Measurements from ENCODE around the gene CD55. TPM values are rescaled to one million over a fixed set of nuclear protein-coding genes. Genes with fewer than 3 reads are reported as not detected.

Gene CD55
- polyA plus RNA-seq, 1 experiment, result 31.0 TPM

DNA sequence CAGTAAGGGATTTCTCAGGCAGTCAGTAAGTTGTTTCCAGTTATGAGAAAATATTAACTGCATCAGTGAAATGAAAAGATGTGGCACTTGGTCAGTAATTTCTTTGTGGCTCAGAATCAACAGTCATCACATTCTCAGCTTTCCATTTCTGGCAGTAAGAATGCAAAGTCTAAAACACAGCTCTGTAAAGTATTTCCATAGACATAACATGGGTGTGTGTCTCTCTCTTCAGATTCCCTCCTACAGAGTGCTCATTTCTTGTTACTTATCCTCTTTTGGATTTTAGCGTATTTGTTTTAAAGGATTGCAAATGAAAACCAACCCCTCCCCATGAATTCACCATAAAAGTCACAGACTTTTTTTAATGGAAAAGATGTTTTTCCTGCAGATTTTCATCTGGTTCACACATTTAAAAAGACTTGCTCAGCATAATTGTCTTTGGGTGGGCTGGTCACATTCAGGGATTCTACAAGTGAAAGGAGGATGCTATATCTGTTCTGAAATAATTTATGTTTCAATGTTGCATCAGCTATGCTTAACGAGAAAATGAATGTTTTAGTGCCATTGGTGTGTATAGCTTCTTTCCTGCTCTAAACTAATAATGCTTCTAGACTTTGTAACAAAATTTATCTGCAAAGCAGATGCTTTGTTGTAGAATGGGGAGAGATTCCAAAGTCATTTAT, 34.6 kb upstream of the CD55 start:
- H3K27me3 ChIP-seq (ENCODE audit: control insufficient read depth, insufficient read depth, low read length), result no peaks in the 10 kb centered on the region
- ChIA-PET POLR2A (no interaction called here), CTCF (interaction anchor here (0.6 kb wide), 1 partner anchor 23 kb away, joined by 3 read pairs; no protein-coding TSS in a partner anchor)
- TF ChIP-seq, protein P1, sequence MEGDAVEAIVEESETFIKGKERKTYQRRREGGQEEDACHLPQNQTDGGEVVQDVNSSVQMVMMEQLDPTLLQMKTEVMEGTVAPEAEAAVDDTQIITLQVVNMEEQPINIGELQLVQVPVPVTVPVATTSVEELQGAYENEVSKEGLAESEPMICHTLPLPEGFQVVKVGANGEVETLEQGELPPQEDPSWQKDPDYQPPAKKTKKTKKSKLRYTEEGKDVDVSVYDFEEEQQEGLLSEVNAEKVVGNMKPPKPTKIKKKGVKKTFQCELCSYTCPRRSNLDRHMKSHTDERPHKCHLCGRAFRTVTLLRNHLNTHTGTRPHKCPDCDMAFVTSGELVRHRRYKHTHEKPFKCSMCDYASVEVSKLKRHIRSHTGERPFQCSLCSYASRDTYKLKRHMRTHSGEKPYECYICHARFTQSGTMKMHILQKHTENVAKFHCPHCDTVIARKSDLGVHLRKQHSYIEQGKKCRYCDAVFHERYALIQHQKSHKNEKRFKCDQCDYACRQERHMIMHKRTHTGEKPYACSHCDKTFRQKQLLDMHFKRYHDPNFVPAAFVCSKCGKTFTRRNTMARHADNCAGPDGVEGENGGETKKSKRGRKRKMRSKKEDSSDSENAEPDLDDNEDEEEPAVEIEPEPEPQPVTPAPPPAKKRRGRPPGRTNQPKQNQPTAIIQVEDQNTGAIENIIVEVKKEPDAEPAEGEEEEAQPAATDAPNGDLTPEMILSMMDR (IDR thresholded peaks at IDR 0.05; ENCODE audit: insufficient read depth, low read depth, low read length), result no peak
- no peaks in the 10 kb centered on the region for H3K36me3 ChIP-seq (ENCODE audit: control insufficient read depth, insufficient read depth, low read length)
- DNase-seq (ENCODE audit: low read depth), result peak; percentile 12
- H3K4me3 ChIP-seq (ENCODE audit: low read depth, low read length), result no peak overlapping the region

DNA sequence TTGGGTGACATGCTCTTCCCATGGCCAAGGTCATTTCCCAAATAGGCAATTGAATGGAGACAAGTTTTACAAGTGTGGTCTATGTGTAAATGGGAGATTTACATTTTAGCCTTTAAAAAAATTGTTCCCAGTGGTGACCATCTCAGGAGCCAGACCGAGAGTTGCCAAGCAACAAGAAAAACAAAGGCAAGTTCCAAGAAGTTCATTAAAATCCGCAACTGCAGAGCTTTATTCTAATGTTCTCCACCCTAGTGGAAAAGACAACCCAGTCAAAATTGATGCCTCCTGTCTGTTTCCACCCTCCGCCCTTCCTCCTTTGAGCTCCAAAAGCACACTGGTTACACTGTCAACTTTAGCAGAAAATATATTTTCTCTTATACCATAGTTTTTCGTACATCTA, 33.2 kb upstream of the CD55 start:
- DNase-seq (ENCODE audit: low read depth), result no peak
- ChIA-PET POLR2A (no interaction called here), CTCF (interaction anchor here (0.7 to 1.4 kb wide), 2 partner anchors 10 to 124 kb away, joined by 3 read pairs; no protein-coding TSS in a partner anchor)
- TF ChIP-seq, protein P1 (IDR thresholded peaks at IDR 0.05; ENCODE audit: insufficient read depth, low read depth, low read length), result no peak
- Histone ChIP-seq H3K27me3 (ENCODE audit: control insufficient read depth, insufficient read depth, low read length) (no peaks in the 10 kb centered on the region), H3K36me3 (ENCODE audit: control insufficient read depth, insufficient read depth, low read length) (no peaks in the 10 kb centered on the region), H3K4me3 (ENCODE audit: low read depth, low read length) (no peak overlapping the region)

DNA sequence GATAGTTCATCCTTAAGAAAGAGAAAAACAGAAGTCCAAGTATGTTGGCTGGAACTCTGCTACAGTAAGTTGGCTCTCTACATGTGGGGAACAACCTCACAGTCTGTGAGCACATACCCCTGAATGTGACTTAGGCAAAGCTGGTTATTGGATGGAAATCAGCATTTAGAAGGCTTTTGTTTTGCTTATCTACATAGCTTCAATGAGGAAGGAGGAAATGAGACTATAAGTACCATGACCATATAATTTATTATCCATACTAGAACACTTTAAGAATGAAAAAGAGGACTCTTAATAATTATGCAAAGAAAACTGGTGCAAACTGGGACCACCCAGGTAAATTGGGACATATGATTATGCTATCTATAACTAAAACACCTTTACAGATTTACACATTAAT, 31.7 kb upstream of the CD55 start:
- TF ChIP-seq, protein P1 (IDR thresholded peaks at IDR 0.05; ENCODE audit: insufficient read depth, low read depth, low read length), result no peak
- no peak for DNase-seq (ENCODE audit: low read depth)
- Histone ChIP-seq H3K36me3 (ENCODE audit: control insufficient read depth, insufficient read depth, low read length) (no peaks in the 10 kb centered on the region), H3K27me3 (ENCODE audit: control insufficient read depth, insufficient read depth, low read length) (no peaks in the 10 kb centered on the region), H3K4me3 (ENCODE audit: low read depth, low read length) (no peak overlapping the region)
- POLR2A ChIA-PET, result no interaction called here
- CTCF ChIA-PET, result no interaction called here

DNA sequence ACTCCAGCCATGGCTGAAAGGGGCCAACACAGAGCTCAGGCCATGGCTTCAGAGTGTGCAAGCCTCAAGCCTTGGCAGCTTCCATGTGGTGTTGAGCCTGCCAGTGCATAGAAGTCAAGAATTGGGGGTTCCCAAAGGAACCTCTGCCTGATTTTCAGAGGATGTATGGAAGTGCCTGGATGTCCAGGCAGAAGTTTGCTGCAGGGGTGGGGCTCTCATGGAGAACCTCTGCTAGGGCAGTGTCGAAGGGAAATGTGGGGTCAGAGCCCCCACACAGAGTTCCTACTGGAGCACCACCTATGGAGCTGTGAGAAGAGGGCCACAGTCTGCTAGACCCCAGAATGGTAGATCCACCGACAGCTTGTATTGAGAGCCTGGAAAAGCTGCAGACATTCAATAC, 29.8 kb upstream of the CD55 start:
- ChIA-PET POLR2A (no interaction called here), CTCF (interaction anchor here (1.1 kb wide), 2 partner anchors 13 to 113 kb away, joined by 3 to 4 read pairs; no protein-coding TSS in a partner anchor)
- Histone ChIP-seq H3K36me3 (ENCODE audit: control insufficient read depth, insufficient read depth, low read length) (no peaks in the 10 kb centered on the region), H3K4me3 (ENCODE audit: low read depth, low read length) (no peak overlapping the region), H3K27me3 (ENCODE audit: control insufficient read depth, insufficient read depth, low read length) (no peaks in the 10 kb centered on the region)
- TF ChIP-seq, protein P1 (IDR thresholded peaks at IDR 0.05; ENCODE audit: insufficient read depth, low read depth, low read length), result no peak
- no peak for DNase-seq (ENCODE audit: low read depth)

DNA sequence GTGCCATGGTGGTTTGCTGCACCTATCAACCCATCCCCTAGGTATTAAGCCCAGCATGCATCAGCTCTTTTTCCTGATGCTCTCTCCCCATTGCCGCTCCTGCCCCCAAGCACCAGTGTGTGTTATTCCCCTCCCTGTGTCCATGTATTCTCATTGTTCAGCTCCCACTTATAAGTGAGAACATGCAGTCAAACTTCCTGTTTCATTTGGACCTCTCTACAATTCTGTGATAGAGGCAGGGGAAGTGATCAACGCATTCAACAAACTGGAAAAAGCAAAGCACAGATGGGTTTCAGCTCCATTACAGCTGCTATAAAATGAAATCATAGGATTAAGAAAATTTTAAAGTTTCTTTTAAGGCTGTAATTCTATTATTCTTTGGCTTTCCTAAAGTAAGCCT, 23.3 kb upstream of the CD55 start:
- ChIA-PET POLR2A (no interaction called here), CTCF (interaction anchor here (0.8 to 1.0 kb wide), 2 partner anchors 9 to 24 kb away, joined by 3 read pairs; partner anchors contain the start of gene CD55)
- TF ChIP-seq, protein P1 (IDR thresholded peaks at IDR 0.05; ENCODE audit: insufficient read depth, low read depth, low read length), result no peak
- DNase-seq (ENCODE audit: low read depth), result no peak
- H3K36me3 ChIP-seq (ENCODE audit: control insufficient read depth, insufficient read depth, low read length), result no peaks in the 10 kb centered on the region
- no peaks in the 10 kb centered on the region for H3K27me3 ChIP-seq (ENCODE audit: control insufficient read depth, insufficient read depth, low read length)
- no peak overlapping the region for H3K4me3 ChIP-seq (ENCODE audit: low read depth, low read length)
